Keratinocyte (primary cell): ENCODE results near the gene MAP3K5. TPM values are rescaled to one million over a fixed set of nuclear protein-coding genes. Genes with fewer than 3 reads are reported as not detected.

Source experiments
- DNase-seq: peaks from one replicate; pipeline ENCODE4 v3.0.0-alpha.2; 2011; ENCODE audit warnings: low read depth, missing footprints, low spot score
- FAIRE-seq: peaks from 2 replicates; lab custom pipeline; 2011; peaks lifted over from hg19 to GRCh38; lab: Jason Lieb, UNC
- H2AFZ ChIP-seq: 2 replicates; pipeline ENCODE4 v1.6.0; 2012; ENCODE audit warnings: low read length, control low read depth, inconsistent platforms; ENCODE audit not compliant: control insufficient read depth
- H3K27ac ChIP-seq: 2 replicates; pipeline ENCODE4 v1.5.1; 2011; ENCODE audit warnings: low read length; ENCODE audit not compliant: control insufficient read depth, insufficient read depth
- H3K27me3 ChIP-seq: 3 replicates; pipeline ENCODE4 v1.6.0; 2011; ENCODE audit warnings: low read length; ENCODE audit not compliant: control insufficient read depth, insufficient read depth; ENCODE audit errors: extremely low read depth
- H3K36me3 ChIP-seq, 2 experiments: 2 replicates in 1 of 2; 3 replicates in 1 of 2; pipeline ENCODE4 v1.5.1; 2011; ENCODE audit warnings: low read length in 2 of 2, mild to moderate bottlenecking in 1 of 2; ENCODE audit not compliant: control insufficient read depth in 2 of 2, insufficient read depth in 2 of 2; ENCODE audit errors: extremely low read depth in 1 of 2
- H3K4me1 ChIP-seq: 3 replicates; pipeline ENCODE4 v1.5.1; 2011; ENCODE audit warnings: low read length; ENCODE audit not compliant: control insufficient read depth, insufficient read depth; ENCODE audit errors: extremely low read depth
- H3K4me2 ChIP-seq: 3 replicates; pipeline ENCODE4 v1.6.0; 2011; ENCODE audit warnings: low read depth, low read length; ENCODE audit not compliant: control insufficient read depth, insufficient read depth; ENCODE audit errors: extremely low read depth
- H3K4me3 ChIP-seq, 3 experiments: fragments of 200-600 bp in 1 of 3; sonication (generic) in 1 of 3; 2 replicates in 2 of 3; 3 replicates in 1 of 3; pipeline ENCODE4 v1.5.1; 2011 to 2016; ENCODE audit warnings: low read length in 3 of 3, mild to moderate bottlenecking in 3 of 3, control low read depth in 2 of 3, inconsistent platforms in 1 of 3, low read depth in 1 of 3, mixed read lengths in 1 of 3, mixed run types in 1 of 3, moderate library complexity in 1 of 3; ENCODE audit not compliant: control insufficient read depth in 2 of 3, insufficient read depth in 2 of 3; ENCODE audit errors: extremely low read depth in 1 of 3
- H3K79me2 ChIP-seq: 2 replicates; pipeline ENCODE4 v1.6.0; 2012; ENCODE audit warnings: low read length; ENCODE audit not compliant: control insufficient read depth, insufficient read depth
- H3K9ac ChIP-seq: 3 replicates; pipeline ENCODE4 v1.6.0; 2011; ENCODE audit warnings: low read length; ENCODE audit not compliant: control insufficient read depth, insufficient read depth; ENCODE audit errors: extremely low read depth
- H3K9me1 ChIP-seq: 3 replicates; pipeline ENCODE4 v1.6.0; 2011; ENCODE audit warnings: low read length; ENCODE audit not compliant: control insufficient read depth, insufficient read depth; ENCODE audit errors: extremely low read depth
- H3K9me3 ChIP-seq: 2 replicates; pipeline ENCODE4 v1.5.1; 2012; ENCODE audit warnings: low read depth, low read length; ENCODE audit not compliant: control insufficient read depth
- H4K20me1 ChIP-seq: 3 replicates; pipeline ENCODE4 v1.6.0; 2011; ENCODE audit warnings: low read length; ENCODE audit not compliant: control insufficient read depth, insufficient read depth; ENCODE audit errors: extremely low read depth
- EZH2 ChIP-seq: IDR thresholded peaks from one replicate; pipeline ENCODE4 v1.6.1; 2012; ENCODE audit warnings: inconsistent platforms, mild to moderate bottlenecking, low read length, moderate library complexity
- dilution Hi-C: fragments of 300-500 bp; cut with MboI; formaldehyde crosslinking; loops from one replicate; pipeline ENCODE4 v1.7.0; 2020; ENCODE audit warnings: low sequenced_read_pairs; ENCODE audit not compliant: extremely low pct_ligation_motif_present
- polyA plus RNA-seq, 5 experiments: library from polyadenylated mRNA; depleted of rRNA in 3 of 5; stranded (reverse) in 3 of 5; stranded (forward) in 1 of 5; unstranded in 1 of 5; fragments of >200 nt; gene quantifications; 1 replicate in 1 of 5; 2 replicates in 3 of 5; 3 replicates in 1 of 5; pipeline versions ENCODE4 v1.2.1 to v1.2.3, GENCODE V29; 2011 to 2012; ENCODE audit warnings: missing spikeins in 2 of 5, low read depth in 1 of 5, low replicate concordance in 1 of 5
- TF ChIP-seq, protein P1 (sequence below), 3 experiments: IDR thresholded peaks in 1 of 3; conservative IDR thresholded peaks in 1 of 3; optimal IDR thresholded peaks in 1 of 3; 2 replicates in 2 of 3; 3 replicates in 1 of 3; pipeline versions ENCODE3 to v1.5.1; 2011; ENCODE audit warnings: low read length in 3 of 3, mild to moderate bottlenecking in 3 of 3, moderate library complexity in 2 of 3, control low read depth in 1 of 3, inconsistent platforms in 1 of 3; ENCODE audit not compliant: insufficient read depth in 2 of 3; ENCODE audit errors: extremely low read depth in 1 of 3

MAP3K5 gene
- polyA plus RNA-seq, 1 donor (not counting 4 experiments of a cell fraction or from before 2014, with no cell fraction given), result 3.4 TPM

DNA sequence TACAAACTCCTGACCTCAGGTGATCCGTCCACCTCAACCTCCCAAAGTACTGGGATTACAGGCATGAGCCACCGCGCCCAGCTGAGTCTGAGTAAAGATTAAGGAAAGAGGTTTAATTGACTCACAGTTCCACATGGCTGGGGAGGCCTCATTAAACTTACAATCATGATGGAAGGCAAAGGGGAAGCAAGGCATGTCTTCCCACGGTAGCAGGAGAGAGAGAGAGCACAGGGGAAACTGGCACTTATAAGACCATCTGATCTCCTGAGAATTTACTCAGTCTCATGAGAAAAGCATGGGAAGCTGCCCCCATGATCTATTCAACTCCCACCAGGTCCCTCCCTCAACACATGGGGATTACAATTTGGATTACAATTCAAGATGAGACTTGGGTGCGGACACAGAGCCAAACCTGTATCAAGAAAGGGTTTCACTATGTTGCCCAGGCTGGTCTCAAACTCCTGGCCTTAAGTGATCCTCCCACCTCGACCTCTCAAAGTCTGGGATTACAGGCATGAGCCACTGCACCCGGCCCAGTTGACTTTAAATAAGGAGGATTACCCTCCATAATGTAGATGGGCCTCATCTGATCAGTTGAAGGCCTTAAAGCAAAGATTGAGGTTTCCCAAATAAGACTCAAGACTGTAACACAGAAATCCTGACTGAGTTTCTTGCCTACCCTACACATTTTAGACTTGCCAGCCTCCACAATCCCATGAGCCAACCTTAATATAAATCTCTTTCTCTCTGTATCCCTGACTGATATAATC, 17.0 kb upstream of the MAP3K5 start:
- Histone ChIP-seq H4K20me1 (no peaks in the 10 kb centered on the region), H3K4me2 (no peak overlapping the region), H2AFZ (no peak overlapping the region), H3K79me2 (no peaks in the 10 kb centered on the region), H3K27ac (no peak overlapping the region), H3K4me1 (no peaks in the 10 kb centered on the region), H3K9me3 (no peaks in the 10 kb centered on the region), H3K36me3 (no peaks in the 10 kb centered on the region), H3K9me1 (no peaks in the 10 kb centered on the region), H3K9ac (no peak overlapping the region), H3K4me3 (no peak overlapping the region), H3K27me3 (no peaks in the 10 kb centered on the region)
- DNase-seq (no peak), FAIRE-seq (no peak)
- TF ChIP-seq, protein P1, sequence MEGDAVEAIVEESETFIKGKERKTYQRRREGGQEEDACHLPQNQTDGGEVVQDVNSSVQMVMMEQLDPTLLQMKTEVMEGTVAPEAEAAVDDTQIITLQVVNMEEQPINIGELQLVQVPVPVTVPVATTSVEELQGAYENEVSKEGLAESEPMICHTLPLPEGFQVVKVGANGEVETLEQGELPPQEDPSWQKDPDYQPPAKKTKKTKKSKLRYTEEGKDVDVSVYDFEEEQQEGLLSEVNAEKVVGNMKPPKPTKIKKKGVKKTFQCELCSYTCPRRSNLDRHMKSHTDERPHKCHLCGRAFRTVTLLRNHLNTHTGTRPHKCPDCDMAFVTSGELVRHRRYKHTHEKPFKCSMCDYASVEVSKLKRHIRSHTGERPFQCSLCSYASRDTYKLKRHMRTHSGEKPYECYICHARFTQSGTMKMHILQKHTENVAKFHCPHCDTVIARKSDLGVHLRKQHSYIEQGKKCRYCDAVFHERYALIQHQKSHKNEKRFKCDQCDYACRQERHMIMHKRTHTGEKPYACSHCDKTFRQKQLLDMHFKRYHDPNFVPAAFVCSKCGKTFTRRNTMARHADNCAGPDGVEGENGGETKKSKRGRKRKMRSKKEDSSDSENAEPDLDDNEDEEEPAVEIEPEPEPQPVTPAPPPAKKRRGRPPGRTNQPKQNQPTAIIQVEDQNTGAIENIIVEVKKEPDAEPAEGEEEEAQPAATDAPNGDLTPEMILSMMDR (optimal IDR thresholded peaks at IDR 0.05 in 1 of 3, IDR thresholded peaks at IDR 0.05 in 1 of 3, conservative IDR thresholded peaks at IDR 0.05 in 1 of 3; ENCODE audit: extremely low read depth in 1 of 3, insufficient read depth in 2 of 3, low read length in 3 of 3), result no peak
- no peak for TF ChIP-seq EZH2
- dilution Hi-C loops, result no loop called here

DNA sequence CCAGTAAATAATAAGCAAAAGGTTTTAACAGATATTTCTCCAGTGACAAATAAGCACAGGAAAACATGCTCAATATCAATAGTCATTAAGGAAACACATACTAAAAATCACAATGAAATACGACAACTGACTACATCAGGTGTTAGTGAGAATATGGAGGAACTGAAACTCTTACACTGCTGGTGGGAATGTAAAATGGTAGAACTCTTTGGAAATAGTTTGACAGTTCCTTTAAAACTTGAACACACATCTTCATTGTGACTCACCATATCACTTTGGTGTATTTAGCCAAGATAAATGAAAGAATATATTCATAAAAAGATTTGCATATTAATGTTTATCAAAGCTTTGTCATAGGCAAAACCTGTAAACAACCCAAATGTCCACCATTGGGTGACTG, 11.3 kb upstream of the MAP3K5 start:
- TF ChIP-seq, protein P1 (optimal IDR thresholded peaks at IDR 0.05 in 1 of 3, IDR thresholded peaks at IDR 0.05 in 1 of 3, conservative IDR thresholded peaks at IDR 0.05 in 1 of 3; ENCODE audit: extremely low read depth in 1 of 3, insufficient read depth in 2 of 3, low read length in 3 of 3), result no peak
- no peak for TF ChIP-seq EZH2
- H3K9me1 ChIP-seq, result no peaks in the 10 kb centered on the region
- H3K36me3 ChIP-seq, result no peaks in the 10 kb centered on the region
- H3K27me3 ChIP-seq, result no peaks in the 10 kb centered on the region
- H3K4me1 ChIP-seq, result no peaks in the 10 kb centered on the region
- H3K4me2 ChIP-seq, result no peak overlapping the region
- H3K4me3 ChIP-seq, result no peak overlapping the region
- no peaks in the 10 kb centered on the region for H4K20me1 ChIP-seq
- no peaks in the 10 kb centered on the region for H3K79me2 ChIP-seq
- H3K27ac ChIP-seq, result no peak overlapping the region
- DNase-seq (no peak), FAIRE-seq (no peak)
- no peak overlapping the region for H3K9ac ChIP-seq
- H2AFZ ChIP-seq, result no peak overlapping the region
- no peaks in the 10 kb centered on the region for H3K9me3 ChIP-seq
- dilution Hi-C loops, result no loop called here
